ENCODE results near the gene BRD4. TPM values are rescaled to one million over a fixed set of nuclear protein-coding genes. Genes with fewer than 3 reads are reported as not detected.

Gene BRD4
- total and polyA plus RNA-seq, 2 of the 13 experiments (the other 11 are each of a cell fraction or from before 2014, with no cell fraction given): 10.5 to 11.4 TPM

- no peak for TF ChIP-seq SNAPC4 (CRISPR knock-in tag; IDR thresholded peaks at IDR 0.05)
- peak; percentile 54; the same call in 1 of the 2 replicates for TF ChIP-seq STAG1 (CRISPR knock-in tag; IDR thresholded peaks at IDR 0.05)
- TF ChIP-seq ZNF33A (CRISPR knock-in tag; IDR thresholded peaks at IDR 0.05; ENCODE audit: borderline replicate concordance): no peak
- peak; percentile 94; the same call in 1 of the 2 replicates for TF ChIP-seq STAT6 (CRISPR knock-in tag; IDR thresholded peaks at IDR 0.05; ENCODE audit: borderline replicate concordance)
- TF ChIP-seq ZNF75D (CRISPR knock-in tag; IDR thresholded peaks at IDR 0.05; ENCODE audit: borderline replicate concordance): no peak
- TF ChIP-seq ZNF264 (CRISPR knock-in tag; IDR thresholded peaks at IDR 0.05): peak; percentile 87; the same call in 1 of the 2 replicates
- TF ChIP-seq FLYWCH1 (CRISPR knock-in tag; IDR thresholded peaks at IDR 0.05): no peak
- TF ChIP-seq HNF1A (IDR thresholded peaks at IDR 0.05; ENCODE audit: low read depth): no peak; the same call in 1 of the 2 replicates
- peak; percentile 23; the same call in 1 of the 2 replicates for TF ChIP-seq HNF1A (CRISPR knock-in tag; IDR thresholded peaks at IDR 0.05; ENCODE audit: borderline replicate concordance)
- peak; percentile 75; the same call in 1 of the 2 replicates for TF ChIP-seq ZNF607 (CRISPR knock-in tag; IDR thresholded peaks at IDR 0.05; ENCODE audit: borderline replicate concordance)
- TF ChIP-seq ZC3H13 (CRISPR knock-in tag; IDR thresholded peaks at IDR 0.05): no peak
- no peak for TF ChIP-seq KDM5B (CRISPR knock-in tag; IDR thresholded peaks at IDR 0.05; ENCODE audit: borderline replicate concordance)
- TF ChIP-seq LCORL (IDR thresholded peaks at IDR 0.05): peak; percentile 44; the same call in 1 of the 2 replicates
- peak; percentile 96 for TF ChIP-seq LCORL (CRISPR knock-in tag; IDR thresholded peaks at IDR 0.05)
- no peak for TF ChIP-seq ZNF781 (CRISPR knock-in tag; IDR thresholded peaks at IDR 0.05; ENCODE audit: borderline replicate concordance, not compliant biosample characterization)
- TF ChIP-seq NCOA2 (CRISPR knock-in tag; IDR thresholded peaks at IDR 0.05): peak; percentile 93
Observed at GRCh38 chr19:15297416-15298224, 34.7 kb downstream of the BRD4 start (continued).
